Kidney (tissue), 14 donors: ENCODE results near the gene GRB10. TPM values are rescaled to one million over a fixed set of nuclear protein-coding genes. Genes with fewer than 3 reads are reported as not detected.

Source experiments
- DNase-seq, 5 donors: peaks; one replicate each; pipeline ENCODE4 v3.0.0-alpha.2; 2013 to 2020
- FAIRE-seq: peaks from 2 replicates; lab custom pipeline; 2012; peaks lifted over from hg19 to GRCh38; lab: Jason Lieb, UNC
- H3K27ac ChIP-seq, 2 donors: one replicate each; pipeline ENCODE4 v1.7.0; 2013; ENCODE audit warnings: low read depth in 2 of 2, low read length in 2 of 2, inconsistent platforms in 1 of 2
- H3K27me3 ChIP-seq: one replicate; pipeline ENCODE4 v1.7.1; 2013; ENCODE audit warnings: low read length, inconsistent platforms; ENCODE audit not compliant: control insufficient read depth, insufficient read depth
- H3K36me3 ChIP-seq, 3 donors: one replicate each; pipeline versions ENCODE4 v1.7.0 to v1.7.1; 2013; ENCODE audit warnings: low read length in 3 of 3, control low read depth in 1 of 3, inconsistent platforms in 1 of 3; ENCODE audit not compliant: insufficient read depth in 3 of 3, control insufficient read depth in 2 of 3
- H3K4me1 ChIP-seq, 3 donors: one replicate each; pipeline versions ENCODE4 v1.7.0 to v1.7.1; 2013; ENCODE audit warnings: low read length in 3 of 3, inconsistent platforms in 1 of 3, low read depth in 1 of 3; ENCODE audit not compliant: control insufficient read depth in 2 of 3, insufficient read depth in 2 of 3
- H3K4me3 ChIP-seq, 3 donors: one replicate each; pipeline versions ENCODE4 v1.7.0 to v1.8.1; 2013; ENCODE audit warnings: low read length in 3 of 3, control low read depth in 1 of 3, inconsistent platforms in 1 of 3
- H3K9ac ChIP-seq, 3 donors: one replicate each; pipeline versions ENCODE4 v1.7.0 to v1.7.1; 2013; ENCODE audit warnings: low read length in 3 of 3, control low read depth in 1 of 3, inconsistent platforms in 1 of 3
- H3K9me3 ChIP-seq, 3 donors: one replicate each; pipeline versions ENCODE4 v1.7.0 to v1.7.1; 2013; ENCODE audit warnings: low read length in 3 of 3, control low read depth in 1 of 3, inconsistent platforms in 1 of 3; ENCODE audit not compliant: control insufficient read depth in 2 of 3, insufficient read depth in 1 of 3
- intact Hi-C: fragments of 100-400 bp; cut with DNase I; formaldehyde crosslinking; loops from one replicate; pipeline ENCODE4 v1.11.1; 2022
- polyA plus RNA-seq: library from polyadenylated mRNA; stranded (reverse); fragments of 350-450 nt; fragmentation: Illumina TruSeq; extraction: RNeasy Lipid Tissue Mini Kit (QIAGEN cat#74804); gene quantifications from one replicate; pipeline ENCODE4 v1.2.3, GENCODE V29; 2014; ENCODE audit warnings: low read depth, low replicate concordance; ENCODE audit not compliant: insufficient read depth
- total RNA-seq: library from RNA; stranded (reverse); fragmentation: NEBNext Ultra II Directional; extraction: Animal tissue kit (Norgen Biotek cat#: 25700); gene quantifications from one replicate; pipeline ENCODE4 v1.2.1, GENCODE V29; 2021
- TF ChIP-seq, protein P1 (sequence below): IDR thresholded peaks from 3 replicates; pipeline ENCODE4 v1.5.1; 2012; ENCODE audit warnings: mild to moderate bottlenecking, moderate library complexity, borderline replicate concordance; ENCODE audit not compliant: insufficient read depth; ENCODE audit errors: extremely low read depth
- donor health status: control.
- donor health status: control.
- donor health status: control.
- donor health status: control.
- donor health status: control.
- donor health status: DM: yes; HTN: yes; CAD: no.
- donor health status: Normal renal cell carcinoma (clear cell type).

Gene GRB10
- total and polyA plus RNA-seq, 2 donors from 2014 or later = 32.3 to 57.8 TPM

- peak overlapping the region; percentile 41 to 81 (median 41) for H3K9ac ChIP-seq
- FAIRE-seq = no peak
- TF ChIP-seq, protein P1, sequence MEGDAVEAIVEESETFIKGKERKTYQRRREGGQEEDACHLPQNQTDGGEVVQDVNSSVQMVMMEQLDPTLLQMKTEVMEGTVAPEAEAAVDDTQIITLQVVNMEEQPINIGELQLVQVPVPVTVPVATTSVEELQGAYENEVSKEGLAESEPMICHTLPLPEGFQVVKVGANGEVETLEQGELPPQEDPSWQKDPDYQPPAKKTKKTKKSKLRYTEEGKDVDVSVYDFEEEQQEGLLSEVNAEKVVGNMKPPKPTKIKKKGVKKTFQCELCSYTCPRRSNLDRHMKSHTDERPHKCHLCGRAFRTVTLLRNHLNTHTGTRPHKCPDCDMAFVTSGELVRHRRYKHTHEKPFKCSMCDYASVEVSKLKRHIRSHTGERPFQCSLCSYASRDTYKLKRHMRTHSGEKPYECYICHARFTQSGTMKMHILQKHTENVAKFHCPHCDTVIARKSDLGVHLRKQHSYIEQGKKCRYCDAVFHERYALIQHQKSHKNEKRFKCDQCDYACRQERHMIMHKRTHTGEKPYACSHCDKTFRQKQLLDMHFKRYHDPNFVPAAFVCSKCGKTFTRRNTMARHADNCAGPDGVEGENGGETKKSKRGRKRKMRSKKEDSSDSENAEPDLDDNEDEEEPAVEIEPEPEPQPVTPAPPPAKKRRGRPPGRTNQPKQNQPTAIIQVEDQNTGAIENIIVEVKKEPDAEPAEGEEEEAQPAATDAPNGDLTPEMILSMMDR = no peak
- peak overlapping the region in 1 of 2 donors; percentile 56 for H3K27ac ChIP-seq
- peaks cover 0 to 11% (median 10%) of the 10 kb centered on the region in 3 donors for H3K4me1 ChIP-seq
- H3K27me3 ChIP-seq = no peaks in the 10 kb centered on the region
- peaks cover 0 to 5% (median 0%) of the 10 kb centered on the region in 3 donors for H3K9me3 ChIP-seq
- H3K4me3 ChIP-seq = peak overlapping the region; percentile 64 to 85 (median 84)
- DNase-seq = peak in 2 of 5 donors; percentile 46 to 62
- intact Hi-C loops = no loop called here
- no peaks in the 10 kb centered on the region for H3K36me3 ChIP-seq
Measured at GRCh38 chr7:50791938-50792341, 9.2 kb upstream of the GRB10 start.

- Histone ChIP-seq H3K9me3 (peaks cover 0 to 5% (median 0%) of the 10 kb centered on the region in 3 donors), H3K27ac (peak overlapping the region in 1 of 2 donors; percentile 56), H3K4me3 (peak overlapping the region; percentile 64 to 85 (median 84)), H3K4me1 (peaks cover 0 to 11% (median 10%) of the 10 kb centered on the region in 3 donors), H3K9ac (peak overlapping the region in 2 of 3 donors; percentile 41 to 71), H3K36me3 (no peaks in the 10 kb centered on the region), H3K27me3 (no peaks in the 10 kb centered on the region)
- intact Hi-C loops = no loop called here
- FAIRE-seq (no peak), DNase-seq (no peak)
- TF ChIP-seq, protein P1 = no peak
Measured at GRCh38 chr7:50791363-50791937, 8.8 kb upstream of the GRB10 start.

DNA sequence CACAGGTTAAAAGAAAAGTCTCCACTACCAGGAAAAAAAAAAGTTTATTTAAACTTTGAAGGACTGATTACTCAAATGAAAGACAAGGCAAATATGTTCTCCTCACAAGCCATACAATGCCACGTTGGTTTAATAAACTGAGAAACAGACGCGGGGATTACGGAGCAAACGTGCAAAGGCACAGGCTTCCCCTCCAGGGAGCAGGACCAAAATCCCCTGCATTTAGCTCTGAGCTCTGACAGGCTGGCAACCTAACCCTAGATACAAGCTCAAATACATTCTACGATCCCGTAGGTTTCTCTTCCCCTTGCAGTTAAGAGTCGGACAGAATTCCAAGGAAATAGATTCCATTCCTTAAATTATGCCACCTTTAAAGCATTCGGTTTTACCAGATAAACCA, 7.7 kb upstream of the GRB10 start:
- FAIRE-seq = no peak
- Histone ChIP-seq H3K4me1 (peaks cover 0 to 12% (median 11%) of the 10 kb centered on the region in 3 donors), H3K27me3 (no peaks in the 10 kb centered on the region), H3K9ac (peak overlapping the region in 2 of 3 donors; percentile 38 to 46), H3K27ac (no peak overlapping the region), H3K4me3 (peak overlapping the region in 2 of 3 donors; percentile 84 to 85), H3K9me3 (peaks cover 0 to 5% (median 0%) of the 10 kb centered on the region in 3 donors), H3K36me3 (no peaks in the 10 kb centered on the region)
- intact Hi-C loops = no loop called here
- TF ChIP-seq, protein P1 = no peak
- DNase-seq = no peak
